Ishikawa (cell line): ENCODE results near the gene HYDIN.

Experiments used
- CREB1 ChIP-seq: IDR thresholded peaks from 2 replicates; pipeline ENCODE4 v1.6.1; 2012; ENCODE audit warnings: low read depth
- EP300 ChIP-seq: IDR thresholded peaks from 2 replicates; pipeline ENCODE4 v1.6.1; 2012; ENCODE audit warnings: borderline replicate concordance
- RAD21 ChIP-seq: IDR thresholded peaks from 2 replicates; pipeline ENCODE4 v1.6.1; 2012; ENCODE audit warnings: low read depth
- TEAD4 ChIP-seq: IDR thresholded peaks from 2 replicates; pipeline ENCODE4 v1.6.1; 2012
- YY1 ChIP-seq: IDR thresholded peaks from 2 replicates; pipeline ENCODE4 v1.6.1; 2012; ENCODE audit warnings: low read depth
- TF ChIP-seq, protein P1 (sequence below): IDR thresholded peaks from 2 replicates; pipeline ENCODE4 v1.6.1; 2012; ENCODE audit warnings: low read depth, mild to moderate bottlenecking

GRCh38 chr16:70765491-70765890 is 465.0 kb downstream of the HYDIN start:
- TF ChIP-seq RAD21 = no peak
- no peak for TF ChIP-seq CREB1
- TF ChIP-seq TEAD4 = no peak
- TF ChIP-seq EP300 = no peak
- TF ChIP-seq YY1 = no peak
- TF ChIP-seq, protein P1, sequence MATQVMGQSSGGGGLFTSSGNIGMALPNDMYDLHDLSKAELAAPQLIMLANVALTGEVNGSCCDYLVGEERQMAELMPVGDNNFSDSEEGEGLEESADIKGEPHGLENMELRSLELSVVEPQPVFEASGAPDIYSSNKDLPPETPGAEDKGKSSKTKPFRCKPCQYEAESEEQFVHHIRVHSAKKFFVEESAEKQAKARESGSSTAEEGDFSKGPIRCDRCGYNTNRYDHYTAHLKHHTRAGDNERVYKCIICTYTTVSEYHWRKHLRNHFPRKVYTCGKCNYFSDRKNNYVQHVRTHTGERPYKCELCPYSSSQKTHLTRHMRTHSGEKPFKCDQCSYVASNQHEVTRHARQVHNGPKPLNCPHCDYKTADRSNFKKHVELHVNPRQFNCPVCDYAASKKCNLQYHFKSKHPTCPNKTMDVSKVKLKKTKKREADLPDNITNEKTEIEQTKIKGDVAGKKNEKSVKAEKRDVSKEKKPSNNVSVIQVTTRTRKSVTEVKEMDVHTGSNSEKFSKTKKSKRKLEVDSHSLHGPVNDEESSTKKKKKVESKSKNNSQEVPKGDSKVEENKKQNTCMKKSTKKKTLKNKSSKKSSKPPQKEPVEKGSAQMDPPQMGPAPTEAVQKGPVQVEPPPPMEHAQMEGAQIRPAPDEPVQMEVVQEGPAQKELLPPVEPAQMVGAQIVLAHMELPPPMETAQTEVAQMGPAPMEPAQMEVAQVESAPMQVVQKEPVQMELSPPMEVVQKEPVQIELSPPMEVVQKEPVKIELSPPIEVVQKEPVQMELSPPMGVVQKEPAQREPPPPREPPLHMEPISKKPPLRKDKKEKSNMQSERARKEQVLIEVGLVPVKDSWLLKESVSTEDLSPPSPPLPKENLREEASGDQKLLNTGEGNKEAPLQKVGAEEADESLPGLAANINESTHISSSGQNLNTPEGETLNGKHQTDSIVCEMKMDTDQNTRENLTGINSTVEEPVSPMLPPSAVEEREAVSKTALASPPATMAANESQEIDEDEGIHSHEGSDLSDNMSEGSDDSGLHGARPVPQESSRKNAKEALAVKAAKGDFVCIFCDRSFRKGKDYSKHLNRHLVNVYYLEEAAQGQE = no peak
